ENCODE data around the gene CERK. TPM values are rescaled to one million over a fixed set of nuclear protein-coding genes. Genes with fewer than 3 reads are reported as not detected.

The CERK gene
- polyA plus RNA-seq, 1 of the 3 experiments (the other 2 are of a cell fraction) = 32.6 TPM

DNA sequence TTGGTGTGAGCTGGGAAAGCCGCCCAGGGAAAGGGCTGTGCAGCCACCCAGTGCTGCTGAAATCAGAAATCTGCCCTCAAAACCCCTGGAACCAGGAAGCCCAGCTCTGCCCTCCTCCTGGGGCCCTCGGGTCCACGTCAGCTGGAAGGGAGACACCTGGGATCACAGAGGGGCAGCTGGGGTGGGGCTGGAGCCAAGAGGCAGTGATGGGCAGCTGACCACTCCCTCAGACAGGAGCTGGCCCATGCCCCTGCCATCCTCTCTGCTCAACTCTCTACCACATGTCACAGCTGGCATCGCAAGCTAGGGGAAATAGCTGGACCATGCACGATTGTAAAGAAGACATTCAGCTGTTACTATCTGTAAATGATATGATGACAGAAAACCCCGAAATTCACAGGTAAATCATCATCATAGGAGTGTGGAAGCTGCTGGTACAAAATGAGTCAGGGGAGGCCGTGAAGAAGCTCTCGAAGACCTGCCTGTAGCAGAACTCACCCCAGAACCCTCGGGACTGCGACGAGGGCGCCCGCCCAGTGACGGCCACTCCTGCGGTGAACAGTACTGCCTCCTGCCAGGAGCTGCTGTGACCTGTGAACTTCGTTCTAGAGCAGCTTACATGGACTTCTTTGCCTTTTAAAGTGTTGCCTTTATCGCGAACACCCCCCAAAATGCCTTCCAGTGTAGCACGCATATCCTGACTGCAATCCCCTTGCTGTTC is 55.9 kb downstream of the CERK start:
- TF ChIP-seq TEAD4 (IDR thresholded peaks at IDR 0.05; ENCODE audit: borderline replicate concordance, insufficient read depth) = no peak
- no peak for TF ChIP-seq YY1 (IDR thresholded peaks at IDR 0.05; ENCODE audit: low read depth)
- no peak for TF ChIP-seq EZH2phosphoT487 (IDR thresholded peaks at IDR 0.05; ENCODE audit: borderline replicate concordance, low read depth)
- TF ChIP-seq POLR2AphosphoS5 (IDR thresholded peaks at IDR 0.05; ENCODE audit: low read depth, low read length) = no peak
- TF ChIP-seq SMC3 (IDR thresholded peaks at IDR 0.05; ENCODE audit: low read depth, low read length) = no peak
- TF ChIP-seq, protein P1, sequence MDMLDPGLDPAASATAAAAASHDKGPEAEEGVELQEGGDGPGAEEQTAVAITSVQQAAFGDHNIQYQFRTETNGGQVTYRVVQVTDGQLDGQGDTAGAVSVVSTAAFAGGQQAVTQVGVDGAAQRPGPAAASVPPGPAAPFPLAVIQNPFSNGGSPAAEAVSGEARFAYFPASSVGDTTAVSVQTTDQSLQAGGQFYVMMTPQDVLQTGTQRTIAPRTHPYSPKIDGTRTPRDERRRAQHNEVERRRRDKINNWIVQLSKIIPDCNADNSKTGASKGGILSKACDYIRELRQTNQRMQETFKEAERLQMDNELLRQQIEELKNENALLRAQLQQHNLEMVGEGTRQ (IDR thresholded peaks at IDR 0.05; ENCODE audit: borderline replicate concordance, low read depth, low read length) = no peak
- TF ChIP-seq, protein P2, sequence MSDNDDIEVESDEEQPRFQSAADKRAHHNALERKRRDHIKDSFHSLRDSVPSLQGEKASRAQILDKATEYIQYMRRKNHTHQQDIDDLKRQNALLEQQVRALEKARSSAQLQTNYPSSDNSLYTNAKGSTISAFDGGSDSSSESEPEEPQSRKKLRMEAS (IDR thresholded peaks at IDR 0.05; ENCODE audit: low read depth) = no peak
- TF ChIP-seq NRF1 (IDR thresholded peaks at IDR 0.05; ENCODE audit: low read depth, low read length) = no peak
- TF ChIP-seq ELF1 (IDR thresholded peaks at IDR 0.05) = no peak
- TF ChIP-seq, protein P3, sequence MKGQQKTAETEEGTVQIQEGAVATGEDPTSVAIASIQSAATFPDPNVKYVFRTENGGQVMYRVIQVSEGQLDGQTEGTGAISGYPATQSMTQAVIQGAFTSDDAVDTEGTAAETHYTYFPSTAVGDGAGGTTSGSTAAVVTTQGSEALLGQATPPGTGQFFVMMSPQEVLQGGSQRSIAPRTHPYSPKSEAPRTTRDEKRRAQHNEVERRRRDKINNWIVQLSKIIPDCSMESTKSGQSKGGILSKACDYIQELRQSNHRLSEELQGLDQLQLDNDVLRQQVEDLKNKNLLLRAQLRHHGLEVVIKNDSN (IDR thresholded peaks at IDR 0.05; ENCODE audit: borderline replicate concordance, low read depth) = no peak
- TF ChIP-seq SIN3A (IDR thresholded peaks at IDR 0.05; ENCODE audit: borderline replicate concordance, low read depth, low read length) = no peak
- no peak for TF ChIP-seq GABPA (IDR thresholded peaks at IDR 0.05; ENCODE audit: low read depth)
- TF ChIP-seq RXRA (IDR thresholded peaks at IDR 0.05; ENCODE audit: borderline replicate concordance, low read depth) = no peak
- no peak for TF ChIP-seq FOSL2 (IDR thresholded peaks at IDR 0.05; ENCODE audit: borderline replicate concordance, low read depth)
- TF ChIP-seq FOXJ3 (CRISPR knock-in tag; IDR thresholded peaks at IDR 0.05) = no peak
- no peak for TF ChIP-seq CHD2 (IDR thresholded peaks at IDR 0.05; ENCODE audit: low read length, partially characterized antibody)
- peaks cover 0 to 22% of the 10 kb centered on the region in 2 experiments for H3K36me3 ChIP-seq (replicated peaks in 1 of 2; ENCODE audit: control insufficient read depth in 1 of 2, insufficient read depth in 2 of 2, low read length in 1 of 2)
- DNase-seq = no peak
- no peak overlapping the region for H3K4me2 ChIP-seq
- no peaks in the 10 kb centered on the region for H3K79me2 ChIP-seq (ENCODE audit: insufficient read depth)
- ChIA-PET CTCF (interaction anchor here (0.8 to 4.0 kb wide), 5 partner anchors 10 to 118 kb away, joined by 3 to 21 read pairs (median 3); no protein-coding TSS in a partner anchor), POLR2A (interaction anchor here (0.6 to 1.0 kb wide), 3 partner anchors 10 to 411 kb away, joined by 3 read pairs; partner anchors contain the start of gene TBC1D22A)
- H3K9ac ChIP-seq = no peak overlapping the region
- no peaks in the 10 kb centered on the region for H3K9me3 ChIP-seq
- H3K27me3 ChIP-seq (ENCODE audit: insufficient read depth) = no peaks in the 10 kb centered on the region
- no peak overlapping the region; a peak in 1 of 4 replicates for H3K27ac ChIP-seq (ENCODE audit: low read depth in 2 of 2, low read length in 1 of 2)
- no peaks in the 10 kb centered on the region; a peak in 1 of 4 replicates for H3K4me1 ChIP-seq (ENCODE audit: control insufficient read depth in 1 of 2, insufficient read depth in 2 of 2, low read depth in 1 of 2, low read length in 1 of 2)
- H3K4me3 ChIP-seq (ENCODE audit: low read depth in 2 of 2, low read length in 1 of 2) = no peak overlapping the region
- H3K9me2 ChIP-seq = no peaks in the 10 kb centered on the region
- H3F3A ChIP-seq (replicated peaks; ENCODE audit: insufficient read depth) = peaks cover 5% of the 10 kb centered on the region
- WGBS (ENCODE audit: low lambda C conversion rate) = 90% methylated on average over 17 of the region's 19 CpGs
- no peak overlapping the region for H2AFZ ChIP-seq (ENCODE audit: low read depth)
- H4K20me1 ChIP-seq (ENCODE audit: insufficient read depth) = no peaks in the 10 kb centered on the region
